ENCODE results near the gene RAB43. TPM values are rescaled to one million over a fixed set of nuclear protein-coding genes. Genes with fewer than 3 reads are reported as not detected.
A peak's percentile ranks its signal among the peaks of the same experiment; 100 is the strongest.

Gene RAB43
- total RNA-seq, 1 experiment from 2014 or later, result 22.4 TPM

DNA sequence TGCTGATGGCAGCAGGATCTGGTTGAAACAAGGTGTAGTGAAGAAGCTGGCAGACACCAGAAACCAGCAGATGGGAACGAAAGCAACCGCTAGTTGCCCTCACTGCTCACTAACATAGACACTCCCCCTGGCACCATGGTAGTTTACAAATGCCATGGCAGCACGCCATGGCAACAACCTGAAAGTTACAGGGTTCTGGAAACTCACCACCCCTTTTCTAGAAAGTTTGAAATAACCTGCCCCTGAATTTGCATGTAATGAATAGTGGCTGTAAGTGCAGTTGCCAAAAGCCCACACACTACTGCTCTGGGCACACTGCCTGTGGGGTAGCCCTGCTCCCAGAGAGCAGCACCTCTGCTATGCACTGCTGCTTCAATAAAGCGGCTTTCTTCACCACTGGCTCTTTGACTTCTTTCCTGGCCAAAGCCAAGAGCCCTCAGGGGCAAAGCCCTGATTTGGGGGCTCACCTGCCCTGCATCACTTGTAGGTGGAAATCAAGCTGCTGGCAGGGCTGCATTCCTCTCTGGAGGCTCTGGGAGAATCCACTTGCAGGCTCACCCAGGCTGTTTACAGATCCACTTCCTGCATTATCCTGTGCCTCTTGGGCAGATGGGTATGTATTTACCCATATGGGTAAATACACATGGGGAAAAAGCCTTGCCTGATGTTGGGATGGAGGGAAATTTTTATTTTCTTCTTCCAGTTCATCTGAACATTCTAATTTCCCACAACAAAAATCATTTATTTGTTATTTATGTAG lies 63.0 kb downstream of the RAB43 start:
- intact Hi-C loops (cut with micrococcal nuclease), result no loop called here
- Histone ChIP-seq H3K79me2 (ENCODE audit: low read length) (no peaks in the 10 kb centered on the region), H3K27me3 (ENCODE audit: low read length) (no peaks in the 10 kb centered on the region), H3K9me3 (ENCODE audit: low read length) (no peaks in the 10 kb centered on the region), H3K9me2 (replicated peaks; ENCODE audit: low read length) (no peaks in the 10 kb centered on the region), H2AFZ (ENCODE audit: low read length) (no peak overlapping the region), H3K9ac (ENCODE audit: low read length) (no peak overlapping the region), H3K4me2 (ENCODE audit: low read length) (no peak overlapping the region), H3F3A (ENCODE audit: low read length, unreplicated experiment) (no peaks in the 10 kb centered on the region), H4K20me1 (ENCODE audit: low read length) (no peaks in the 10 kb centered on the region), H3K27ac (ENCODE audit: low read length) (no peak overlapping the region), H3K36me3 (ENCODE audit: low read depth, low read length) (no peaks in the 10 kb centered on the region), H3K4me3 (ENCODE audit: low read length) (no peak overlapping the region), H3K4me1 (ENCODE audit: insufficient read depth, low read length) (no peaks in the 10 kb centered on the region)
- no peak for TF ChIP-seq EZH2phosphoT487 (IDR thresholded peaks at IDR 0.05; ENCODE audit: borderline replicate concordance, low read length)
- TF ChIP-seq EZH2 (IDR thresholded peaks at IDR 0.05; ENCODE audit: low read length, unreplicated experiment), result no peak
- TF ChIP-seq, protein P1, sequence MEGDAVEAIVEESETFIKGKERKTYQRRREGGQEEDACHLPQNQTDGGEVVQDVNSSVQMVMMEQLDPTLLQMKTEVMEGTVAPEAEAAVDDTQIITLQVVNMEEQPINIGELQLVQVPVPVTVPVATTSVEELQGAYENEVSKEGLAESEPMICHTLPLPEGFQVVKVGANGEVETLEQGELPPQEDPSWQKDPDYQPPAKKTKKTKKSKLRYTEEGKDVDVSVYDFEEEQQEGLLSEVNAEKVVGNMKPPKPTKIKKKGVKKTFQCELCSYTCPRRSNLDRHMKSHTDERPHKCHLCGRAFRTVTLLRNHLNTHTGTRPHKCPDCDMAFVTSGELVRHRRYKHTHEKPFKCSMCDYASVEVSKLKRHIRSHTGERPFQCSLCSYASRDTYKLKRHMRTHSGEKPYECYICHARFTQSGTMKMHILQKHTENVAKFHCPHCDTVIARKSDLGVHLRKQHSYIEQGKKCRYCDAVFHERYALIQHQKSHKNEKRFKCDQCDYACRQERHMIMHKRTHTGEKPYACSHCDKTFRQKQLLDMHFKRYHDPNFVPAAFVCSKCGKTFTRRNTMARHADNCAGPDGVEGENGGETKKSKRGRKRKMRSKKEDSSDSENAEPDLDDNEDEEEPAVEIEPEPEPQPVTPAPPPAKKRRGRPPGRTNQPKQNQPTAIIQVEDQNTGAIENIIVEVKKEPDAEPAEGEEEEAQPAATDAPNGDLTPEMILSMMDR (conservative IDR thresholded peaks at IDR 0.05; ENCODE audit: low read depth, low read length), result no peak
- ChIA-PET POLR2A (ENCODE audit: unreplicated experiment) (no interaction called here), CTCF (no interaction called here)
- DNase-seq (peak; percentile 8), ATAC-seq (peak; percentile 40)
- BruUV-seq (replicated peaks), result no TSS peak

DNA sequence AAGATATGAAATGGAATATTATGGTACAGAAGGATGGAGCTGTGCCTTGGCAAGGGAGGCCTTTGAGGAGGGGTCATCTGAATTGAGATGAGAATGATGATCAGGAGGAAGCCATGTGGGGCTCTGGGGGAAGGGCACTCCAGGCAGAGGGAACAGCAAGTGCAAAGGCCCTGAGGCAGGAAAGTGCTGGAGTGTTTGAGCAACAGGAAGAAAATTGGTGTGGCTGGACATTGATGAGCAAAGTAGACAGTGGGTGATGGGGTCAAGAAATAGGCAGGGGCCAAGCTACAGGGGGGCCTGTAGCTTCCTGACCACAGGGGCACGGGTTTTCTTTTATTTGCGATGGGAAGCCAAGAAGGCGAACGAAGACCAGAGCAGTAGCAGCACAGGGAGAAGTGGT lies 64.4 kb downstream of the RAB43 start:
- DNase-seq, result no peak
- Histone ChIP-seq H3K4me3 (ENCODE audit: low read length) (no peak overlapping the region), H2AFZ (ENCODE audit: low read length) (no peak overlapping the region), H3K4me2 (ENCODE audit: low read length) (no peak overlapping the region), H3K27me3 (ENCODE audit: low read length) (no peaks in the 10 kb centered on the region), H3K27ac (ENCODE audit: low read length) (no peak overlapping the region), H3K9ac (ENCODE audit: low read length) (no peak overlapping the region), H3K36me3 (ENCODE audit: low read depth, low read length) (no peaks in the 10 kb centered on the region), H4K20me1 (ENCODE audit: low read length) (no peaks in the 10 kb centered on the region), H3K4me1 (ENCODE audit: insufficient read depth, low read length) (no peaks in the 10 kb centered on the region), H3F3A (ENCODE audit: low read length, unreplicated experiment) (no peaks in the 10 kb centered on the region), H3K9me3 (ENCODE audit: low read length) (no peaks in the 10 kb centered on the region), H3K79me2 (ENCODE audit: low read length) (no peaks in the 10 kb centered on the region), H3K9me2 (replicated peaks; ENCODE audit: low read length) (no peaks in the 10 kb centered on the region)
- BruUV-seq (replicated peaks), result no TSS peak
- TF ChIP-seq, protein P1 (conservative IDR thresholded peaks at IDR 0.05; ENCODE audit: low read depth, low read length), result no peak
- TF ChIP-seq EZH2phosphoT487 (IDR thresholded peaks at IDR 0.05; ENCODE audit: borderline replicate concordance, low read length) (no peak), EZH2 (IDR thresholded peaks at IDR 0.05; ENCODE audit: low read length, unreplicated experiment) (no peak)
- ChIA-PET CTCF (no interaction called here), POLR2A (ENCODE audit: unreplicated experiment) (no interaction called here)
- no peak for ATAC-seq
- intact Hi-C loops (cut with micrococcal nuclease), result no loop called here

DNA sequence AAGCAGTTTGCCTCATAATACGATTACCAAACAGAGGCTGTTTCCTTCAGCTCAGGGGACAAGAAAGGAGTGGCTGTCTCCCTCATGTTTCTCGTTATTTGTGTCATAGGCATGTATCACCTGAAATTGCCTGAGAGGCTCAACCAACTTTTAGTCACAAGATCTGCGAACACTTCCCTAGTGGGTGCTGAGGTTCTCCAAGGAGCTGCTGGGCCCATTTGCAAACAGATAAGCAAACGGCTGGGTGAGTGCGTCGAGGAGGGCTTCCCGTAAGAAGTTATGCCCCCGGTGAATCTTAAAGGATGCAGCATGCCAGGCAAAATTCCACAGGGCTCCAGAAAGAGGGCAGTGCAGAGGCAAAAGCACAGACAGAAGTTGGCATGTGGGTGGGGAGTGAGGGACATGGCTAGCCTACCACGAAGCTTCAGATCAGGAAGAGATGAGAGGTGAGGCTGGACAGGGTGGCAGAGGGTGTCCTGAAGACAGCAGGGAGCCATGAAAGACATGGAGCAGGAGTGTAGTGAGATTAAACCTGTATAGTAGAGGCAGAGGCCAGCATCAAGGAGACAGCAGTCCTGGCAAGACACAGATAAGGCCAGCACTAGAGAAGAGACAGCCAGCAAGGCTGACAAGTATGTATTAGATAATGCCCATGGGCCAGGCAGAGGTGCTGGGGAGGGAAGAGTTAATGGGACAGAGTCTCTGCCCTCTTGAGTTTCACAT lies 65.0 kb downstream of the RAB43 start:
- ATAC-seq, result no peak
- no peaks in the 10 kb centered on the region for H3K4me1 ChIP-seq (ENCODE audit: insufficient read depth, low read length)
- no peak for TF ChIP-seq EZH2 (IDR thresholded peaks at IDR 0.05; ENCODE audit: low read length, unreplicated experiment)
- no peak for TF ChIP-seq EZH2phosphoT487 (IDR thresholded peaks at IDR 0.05; ENCODE audit: borderline replicate concordance, low read length)
- TF ChIP-seq, protein P1 (conservative IDR thresholded peaks at IDR 0.05; ENCODE audit: low read depth, low read length), result no peak
- intact Hi-C loops (cut with micrococcal nuclease), result no loop called here
- no peaks in the 10 kb centered on the region for H3K9me3 ChIP-seq (ENCODE audit: low read length)
- no peak overlapping the region for H2AFZ ChIP-seq (ENCODE audit: low read length)
- ChIA-PET CTCF (no interaction called here), POLR2A (ENCODE audit: unreplicated experiment) (no interaction called here)
- H3K4me3 ChIP-seq (ENCODE audit: low read length), result no peak overlapping the region
- no peaks in the 10 kb centered on the region for H4K20me1 ChIP-seq (ENCODE audit: low read length)
- H3F3A ChIP-seq (ENCODE audit: low read length, unreplicated experiment), result no peaks in the 10 kb centered on the region
- no peak overlapping the region for H3K9ac ChIP-seq (ENCODE audit: low read length)
- no peak overlapping the region for H3K27ac ChIP-seq (ENCODE audit: low read length)
- no peaks in the 10 kb centered on the region for H3K9me2 ChIP-seq (replicated peaks; ENCODE audit: low read length)
- H3K36me3 ChIP-seq (ENCODE audit: low read depth, low read length), result no peaks in the 10 kb centered on the region
- no TSS peak for BruUV-seq (replicated peaks)
- H3K79me2 ChIP-seq (ENCODE audit: low read length), result no peaks in the 10 kb centered on the region
- DNase-seq, result no peak
- H3K4me2 ChIP-seq (ENCODE audit: low read length), result no peak overlapping the region
- H3K27me3 ChIP-seq (ENCODE audit: low read length), result no peaks in the 10 kb centered on the region

Data from PC-3 (cell line).